ENCODE results near the gene CELF1.
A peak's percentile ranks its signal among the peaks of the same experiment; 100 is the strongest.

CELF1 gene

DNA sequence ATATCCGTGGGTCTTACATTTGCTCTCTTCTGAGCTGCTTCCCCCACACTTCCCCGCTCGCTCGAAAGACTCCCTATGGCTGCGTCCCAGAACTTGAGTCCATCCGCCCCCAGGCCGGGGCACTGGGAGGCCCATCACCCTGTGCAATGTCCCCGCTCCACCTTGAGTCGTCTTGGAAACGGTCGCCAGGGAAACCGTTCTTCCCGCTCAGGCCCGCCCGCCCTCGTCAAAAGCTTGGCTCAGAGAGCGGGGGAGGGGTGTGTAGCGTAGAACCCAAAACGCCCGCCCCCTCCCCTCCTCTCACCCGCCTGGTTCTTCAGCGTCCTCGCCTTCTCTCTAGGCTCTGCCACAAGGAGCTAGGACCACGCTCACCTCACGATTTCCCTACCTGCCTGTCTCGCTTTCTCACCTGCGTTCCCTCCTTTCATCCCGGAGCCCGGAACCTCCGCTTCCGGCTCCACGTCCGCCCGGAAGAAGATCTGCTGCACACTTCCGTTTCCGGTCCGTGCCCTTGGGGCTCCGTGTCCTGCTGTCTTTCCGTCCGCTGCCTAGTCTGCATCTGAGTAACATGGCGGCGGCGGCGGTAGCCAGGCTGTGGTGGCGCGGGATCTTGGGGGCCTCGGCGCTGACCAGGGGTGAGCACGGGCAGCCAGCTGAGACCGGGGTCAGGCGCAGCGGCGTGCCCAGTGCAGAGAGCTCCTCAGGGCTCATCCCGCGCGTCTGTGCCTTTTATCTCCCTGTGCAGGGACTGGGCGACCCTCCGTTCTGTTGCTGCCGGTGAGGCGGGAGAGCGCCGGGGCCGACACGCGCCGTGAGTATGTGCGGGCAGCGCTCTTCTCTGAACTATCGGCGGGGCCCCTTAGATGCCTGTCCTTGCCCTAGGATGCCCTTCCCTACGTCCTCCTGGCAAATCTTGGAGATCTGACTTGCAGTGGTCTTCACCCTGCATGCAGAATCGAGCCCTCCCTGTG is 25.9 kb upstream of the CELF1 start, which contains the start of the genes KBTBD4 and NDUFS3:
Gene KBTBD4 (minus strand): TSS at position 447 of the 971 bp plus-strand sequence. CDS start 19 bp downstream, at position 428.
Gene NDUFS3 (plus strand): TSS at position 551 of the 971 bp plus-strand sequence. CDS start 18 bp downstream, at position 569.
- ChIA-PET POLR2A (interaction anchor here (0.5 to 0.7 kb wide), 3 partner anchors 310 to 971 kb away, joined by 3 to 5 read pairs (median 3); no protein-coding TSS in a partner anchor), CTCF (interaction anchor here (1.0 to 3.6 kb wide), 6 partner anchors 13 to 401 kb away, joined by 3 to 24 read pairs (median 4); partner anchors contain the start of gene CELF1)
- TF ChIP-seq, protein P1, sequence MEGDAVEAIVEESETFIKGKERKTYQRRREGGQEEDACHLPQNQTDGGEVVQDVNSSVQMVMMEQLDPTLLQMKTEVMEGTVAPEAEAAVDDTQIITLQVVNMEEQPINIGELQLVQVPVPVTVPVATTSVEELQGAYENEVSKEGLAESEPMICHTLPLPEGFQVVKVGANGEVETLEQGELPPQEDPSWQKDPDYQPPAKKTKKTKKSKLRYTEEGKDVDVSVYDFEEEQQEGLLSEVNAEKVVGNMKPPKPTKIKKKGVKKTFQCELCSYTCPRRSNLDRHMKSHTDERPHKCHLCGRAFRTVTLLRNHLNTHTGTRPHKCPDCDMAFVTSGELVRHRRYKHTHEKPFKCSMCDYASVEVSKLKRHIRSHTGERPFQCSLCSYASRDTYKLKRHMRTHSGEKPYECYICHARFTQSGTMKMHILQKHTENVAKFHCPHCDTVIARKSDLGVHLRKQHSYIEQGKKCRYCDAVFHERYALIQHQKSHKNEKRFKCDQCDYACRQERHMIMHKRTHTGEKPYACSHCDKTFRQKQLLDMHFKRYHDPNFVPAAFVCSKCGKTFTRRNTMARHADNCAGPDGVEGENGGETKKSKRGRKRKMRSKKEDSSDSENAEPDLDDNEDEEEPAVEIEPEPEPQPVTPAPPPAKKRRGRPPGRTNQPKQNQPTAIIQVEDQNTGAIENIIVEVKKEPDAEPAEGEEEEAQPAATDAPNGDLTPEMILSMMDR (IDR thresholded peaks at IDR 0.05; ENCODE audit: control extremely low read depth, extremely low read depth, low read depth, missing control alignments): no peak
- peak; percentile 93 for DNase-seq (ENCODE audit: extremely low spot score)

DNA sequence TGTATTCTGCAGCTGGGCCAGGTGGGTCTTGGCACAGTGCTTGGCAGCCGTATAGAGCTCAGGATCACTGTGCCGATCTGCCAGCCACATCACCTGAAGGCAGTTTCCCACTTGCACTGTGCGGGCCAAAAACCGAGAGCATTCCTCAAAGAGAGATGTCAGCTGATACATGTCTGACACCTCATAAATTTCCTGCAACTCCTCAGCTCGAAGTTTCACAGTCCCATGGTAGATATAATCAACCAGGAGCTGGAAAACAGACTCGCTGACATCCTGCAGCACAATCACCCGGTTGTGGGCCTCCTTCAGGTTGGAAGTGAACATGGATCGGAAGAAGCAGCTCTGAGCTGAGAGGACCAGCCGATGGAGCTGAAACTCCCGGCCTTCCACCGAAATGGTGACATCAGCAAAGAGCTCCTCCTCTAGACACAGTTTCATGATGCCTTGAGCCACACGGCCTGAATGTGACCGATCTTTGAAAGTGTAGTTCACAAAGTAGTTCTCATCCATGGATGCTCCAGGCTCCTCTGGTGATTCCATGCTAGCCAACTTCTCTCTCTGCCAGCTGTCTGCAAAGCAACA is 24.6 kb upstream of the CELF1 start:
- POLR2A ChIA-PET: no interaction called here
- CTCF ChIA-PET: interaction anchor here (1.1 to 3.6 kb wide), 4 partner anchors 11 to 25 kb away, joined by 4 to 24 read pairs (median 5); partner anchors contain the start of gene CELF1
- TF ChIP-seq, protein P1 (IDR thresholded peaks at IDR 0.05; ENCODE audit: control extremely low read depth, extremely low read depth, low read depth, missing control alignments): no peak
- DNase-seq (ENCODE audit: extremely low spot score): no peak

DNA sequence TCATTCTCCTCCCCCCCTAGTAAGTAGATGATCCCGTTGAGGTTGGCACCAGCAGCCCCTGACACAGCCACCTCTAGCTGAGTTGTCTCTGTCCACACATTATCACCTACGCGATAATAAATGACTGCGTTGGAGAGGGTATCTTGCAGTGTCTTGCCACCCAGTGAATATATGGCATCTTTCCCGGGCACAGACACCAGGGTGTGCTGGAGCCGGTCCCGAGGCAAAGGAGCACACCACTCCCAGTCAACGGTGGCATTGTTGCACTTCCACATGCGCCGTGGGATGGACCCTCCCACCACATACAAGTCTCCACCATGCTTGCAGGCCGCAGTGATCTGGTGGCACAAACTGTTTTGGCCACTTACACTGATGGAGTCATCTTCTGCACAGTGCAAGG is 20.4 kb upstream of the CELF1 start:
- POLR2A ChIA-PET: no interaction called here
- no peak for DNase-seq (ENCODE audit: extremely low spot score)
- TF ChIP-seq, protein P1 (IDR thresholded peaks at IDR 0.05; ENCODE audit: control extremely low read depth, extremely low read depth, low read depth, missing control alignments): no peak
- CTCF ChIA-PET: interaction anchor here (1.4 to 2.0 kb wide), 2 partner anchors 11 to 180 kb away, joined by 3 to 4 read pairs; no protein-coding TSS in a partner anchor

DNA sequence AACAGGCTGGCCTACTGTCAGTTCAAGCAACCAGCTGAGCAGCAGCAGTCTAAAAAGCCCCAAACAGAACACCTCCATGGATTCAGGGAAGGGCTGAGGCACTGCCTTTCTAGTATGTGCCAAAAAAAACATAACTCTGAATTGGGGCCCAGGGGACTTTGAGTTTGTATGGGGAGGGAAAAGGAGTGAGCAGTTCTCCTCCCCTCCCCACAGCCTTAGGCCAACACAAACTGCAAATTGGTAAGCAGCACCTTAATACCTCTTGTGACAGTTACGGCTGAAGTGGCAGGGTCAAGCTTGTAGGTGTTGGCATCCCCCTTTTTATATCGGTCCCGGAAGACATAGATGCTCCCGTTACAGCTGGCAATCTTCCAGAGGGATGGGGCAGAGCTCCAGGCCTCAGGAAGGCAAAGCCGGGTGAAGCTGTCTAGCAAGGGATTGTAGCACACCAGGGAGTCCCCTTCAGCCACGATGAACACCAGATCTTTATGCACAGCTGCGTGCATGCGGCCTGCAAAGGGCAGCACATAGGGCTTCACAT is 19.9 kb upstream of the CELF1 start:
- TF ChIP-seq, protein P1 (IDR thresholded peaks at IDR 0.05; ENCODE audit: control extremely low read depth, extremely low read depth, low read depth, missing control alignments): no peak
- ChIA-PET POLR2A (no interaction called here), CTCF (interaction anchor here (1.0 to 2.0 kb wide), 3 partner anchors 12 to 179 kb away, joined by 3 to 4 read pairs (median 4); partner anchors contain the start of gene CELF1)

DNA sequence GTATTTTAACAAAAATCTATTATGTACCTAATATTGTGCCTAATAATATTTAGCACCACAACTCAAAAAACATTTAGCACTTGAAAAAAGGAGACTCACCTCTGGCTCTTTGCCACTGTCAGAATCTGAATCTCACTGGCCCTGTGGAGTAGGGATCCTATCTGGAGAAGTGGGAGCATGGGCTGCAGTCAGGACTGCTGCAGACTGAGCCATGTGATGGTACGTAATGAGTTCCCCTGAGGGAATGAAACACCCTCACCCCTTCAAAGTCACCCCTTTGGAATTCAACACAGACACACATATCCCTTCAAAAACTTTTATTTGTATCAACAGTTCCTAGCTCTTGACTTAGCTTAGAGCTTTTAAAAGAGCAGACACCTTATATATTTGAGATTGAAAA is 19.0 kb upstream of the CELF1 start:
- TF ChIP-seq, protein P1 (IDR thresholded peaks at IDR 0.05; ENCODE audit: control extremely low read depth, extremely low read depth, low read depth, missing control alignments): no peak

More for the DNA sequence above, 19.9 kb upstream of the CELF1 start:
- DNase-seq (ENCODE audit: extremely low spot score): no peak

DNA sequence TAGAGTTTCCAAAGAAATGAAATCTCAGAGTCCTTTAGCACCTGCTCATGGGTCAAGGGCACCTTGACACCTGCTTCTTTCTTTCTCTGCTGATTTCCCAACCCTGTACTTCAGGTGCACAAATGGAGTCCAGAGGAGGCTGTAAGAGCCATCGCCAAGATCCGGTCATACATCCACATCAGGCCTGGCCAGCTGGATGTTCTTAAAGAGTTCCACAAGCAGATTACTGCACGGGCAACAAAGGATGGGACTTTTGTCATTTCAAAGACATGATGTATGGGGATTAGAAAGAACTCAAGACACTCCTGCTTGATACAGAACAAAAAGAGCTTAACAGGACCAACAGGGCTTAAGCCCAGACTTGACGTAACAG is 18.4 kb upstream of the CELF1 start:
- ChIA-PET POLR2A (no interaction called here), CTCF (interaction anchor here (1.4 kb wide), 1 partner anchor 37 kb away, joined by 4 read pairs; no protein-coding TSS in a partner anchor)
- DNase-seq (ENCODE audit: extremely low spot score): no peak
- TF ChIP-seq, protein P1 (IDR thresholded peaks at IDR 0.05; ENCODE audit: control extremely low read depth, extremely low read depth, low read depth, missing control alignments): no peak

More for the DNA sequence above, 19.0 kb upstream of the CELF1 start:
- no peak for DNase-seq (ENCODE audit: extremely low spot score)
- POLR2A ChIA-PET: no interaction called here
- CTCF ChIA-PET: interaction anchor here (1.0 to 1.4 kb wide), 2 partner anchors 19 to 38 kb away, joined by 4 read pairs; partner anchors contain the start of gene CELF1

Data from GM10248 (cell line).